Fibroblast of lung (primary cell): ENCODE measurements around the gene KLHL21.

Experiments
- CTCF ChIP-seq, 2 donors: IDR thresholded peaks in 1 of 2; conservative IDR thresholded peaks in 1 of 2; 1 replicate in 1 of 2; 2 replicates in 1 of 2; pipeline ENCODE4 v1.5.1; 2011 to 2012; ENCODE audit warnings: low read length in 2 of 2, control low read depth in 1 of 2, inconsistent platforms in 1 of 2, low read depth in 1 of 2, mild to moderate bottlenecking in 1 of 2
- EZH2 ChIP-seq: IDR thresholded peaks from 2 replicates; pipeline ENCODE4 v1.5.1; 2012; ENCODE audit warnings: low read length, control low read depth, mild to moderate bottlenecking; ENCODE audit errors: missing control alignments

GRCh38 chr1:6578624-6579373 lies 23.9 kb downstream of the KLHL21 start:
- TF ChIP-seq EZH2 (no peak), CTCF (conservative IDR thresholded peaks at IDR 0.05 in 1 of 2, IDR thresholded peaks at IDR 0.05 in 1 of 2; ENCODE audit: low read depth in 1 of 2, low read length in 2 of 2) (no peak)
